GM18520 (cell line): ENCODE measurements around the gene SSPN.

Experiments used
- ATAC-seq: cut with Tn5 transposase; IDR thresholded peaks from one replicate; pipeline ENCODE4 v1.9.1; 2021; ENCODE audit not compliant: unreplicated experiment

Gene SSPN

GRCh38 chr12:26187014-26187798 lies 8.2 kb upstream of the SSPN start:
- no peak for ATAC-seq

GRCh38 chr12:26188127-26188526 lies 7.2 kb upstream of the SSPN start:
- no peak for ATAC-seq

GRCh38 chr12:26188641-26189040 lies 6.7 kb upstream of the SSPN start:
- no peak for ATAC-seq

GRCh38 chr12:26192142-26192541 lies 3.2 kb upstream of the SSPN start:
- ATAC-seq = no peak

- ATAC-seq = no peak
Observed at GRCh38 chr12:26193539-26193938, 1.8 kb upstream of the SSPN start.

GRCh38 chr12:26195641-26196420 lies 458 bp downstream of the SSPN start:
- no peak for ATAC-seq

- no peak for ATAC-seq
Observed at GRCh38 chr12:26196421-26196716, 996 bp downstream of the SSPN start.

GRCh38 chr12:26197832-26198231 lies 2.5 kb downstream of the SSPN start:
- no peak for ATAC-seq

GRCh38 chr12:26198742-26199141 lies 3.4 kb downstream of the SSPN start:
- no peak for ATAC-seq

- ATAC-seq = no peak
Observed at GRCh38 chr12:26203167-26203780, 7.9 kb downstream of the SSPN start.

GRCh38 chr12:26204612-26205289 lies 9.4 kb downstream of the SSPN start:
- ATAC-seq = no peak

- ATAC-seq = no peak
Observed at GRCh38 chr12:26205298-26205697, 9.9 kb downstream of the SSPN start.

GRCh38 chr12:26205941-26206340 lies 10.6 kb downstream of the SSPN start:
- ATAC-seq = no peak

- ATAC-seq = no peak
Observed at GRCh38 chr12:26211331-26211730, 16.0 kb downstream of the SSPN start.

- no peak for ATAC-seq
Observed at GRCh38 chr12:26212396-26212795, 17.0 kb downstream of the SSPN start.

GRCh38 chr12:26212988-26213387 lies 17.6 kb downstream of the SSPN start:
- ATAC-seq = no peak

- ATAC-seq = no peak
Observed at GRCh38 chr12:26214121-26214520, 18.7 kb downstream of the SSPN start.

- no peak for ATAC-seq
Observed at GRCh38 chr12:26219736-26220135, 24.4 kb downstream of the SSPN start.

- no peak for ATAC-seq
Observed at GRCh38 chr12:26224657-26225056, 29.3 kb downstream of the SSPN start.

GRCh38 chr12:26226122-26226521 lies 30.7 kb downstream of the SSPN start:
- no peak for ATAC-seq

GRCh38 chr12:26226629-26227360 lies 31.4 kb downstream of the SSPN start:
- no peak for ATAC-seq
